ENCODE results near the gene SH3BGRL2. TPM values are rescaled to one million over a fixed set of nuclear protein-coding genes. Genes with fewer than 3 reads are reported as not detected.

The SH3BGRL2 gene
- total RNA-seq, 1 donor from 2014 or later: 40.0 TPM

DNA sequence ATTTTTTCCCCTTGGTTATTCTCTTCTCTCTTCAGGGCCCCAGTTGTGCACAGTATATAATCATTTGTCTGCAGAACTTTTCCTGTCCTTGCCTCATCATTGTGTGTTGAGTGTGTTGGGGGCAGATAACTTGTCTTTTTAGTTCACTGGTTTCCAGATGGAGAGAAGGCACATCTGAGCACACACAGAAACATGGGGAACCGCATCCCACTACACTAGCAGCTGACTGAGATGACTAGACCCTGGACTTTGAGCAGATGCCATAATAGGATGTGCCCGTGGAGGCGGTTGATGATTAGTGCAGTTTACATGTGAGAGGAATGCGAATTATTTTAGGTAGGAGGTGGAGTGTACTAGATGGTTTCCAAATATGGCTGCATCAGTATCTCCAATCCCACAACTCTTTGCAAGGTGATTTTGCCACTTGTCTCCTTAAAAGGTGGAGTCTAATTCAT is 26.5 kb upstream of the SH3BGRL2 start:
- no peak for DNase-seq (ENCODE audit: extremely low spot score, unreplicated experiment)
- Mint-ChIP-seq H3K4me1 (ENCODE audit: unreplicated experiment) (peaks cover 54% of the 10 kb centered on the region), H3K27ac (peak overlapping the region; percentile 81), H3K27me3 (no peaks in the 10 kb centered on the region), H3K4me3 (no peak overlapping the region), H3K36me3 (peaks cover 9% of the 10 kb centered on the region), H3K9me3 (no peaks in the 10 kb centered on the region)
- TF ChIP-seq CTCF (conservative IDR thresholded peaks at IDR 0.05): no peak

- no peak for DNase-seq (ENCODE audit: extremely low spot score, unreplicated experiment)
- Mint-ChIP-seq H3K27me3 (no peaks in the 10 kb centered on the region), H3K4me1 (ENCODE audit: unreplicated experiment) (peaks cover 49% of the 10 kb centered on the region), H3K4me3 (peak overlapping the region; percentile 26), H3K27ac (peak overlapping the region; percentile 81), H3K9me3 (no peaks in the 10 kb centered on the region), H3K36me3 (peaks cover 9% of the 10 kb centered on the region)
- no peak for TF ChIP-seq CTCF (conservative IDR thresholded peaks at IDR 0.05)
Observed at GRCh38 chr6:79605061-79605460, 26.1 kb upstream of the SH3BGRL2 start.

GRCh38 chr6:79605968-79606764 is 25.0 kb upstream of the SH3BGRL2 start:
- peak overlapping the region; percentile 41 for H3K27ac Mint-ChIP-seq
- no peaks in the 10 kb centered on the region for H3K9me3 Mint-ChIP-seq
- TF ChIP-seq CTCF (conservative IDR thresholded peaks at IDR 0.05): no peak
- no peak for DNase-seq (ENCODE audit: extremely low spot score, unreplicated experiment)
- no peaks in the 10 kb centered on the region for H3K27me3 Mint-ChIP-seq
- peaks cover 9% of the 10 kb centered on the region for H3K36me3 Mint-ChIP-seq
- no peak overlapping the region for H3K4me3 Mint-ChIP-seq
- H3K4me1 Mint-ChIP-seq (ENCODE audit: unreplicated experiment): peaks cover 42% of the 10 kb centered on the region

DNA sequence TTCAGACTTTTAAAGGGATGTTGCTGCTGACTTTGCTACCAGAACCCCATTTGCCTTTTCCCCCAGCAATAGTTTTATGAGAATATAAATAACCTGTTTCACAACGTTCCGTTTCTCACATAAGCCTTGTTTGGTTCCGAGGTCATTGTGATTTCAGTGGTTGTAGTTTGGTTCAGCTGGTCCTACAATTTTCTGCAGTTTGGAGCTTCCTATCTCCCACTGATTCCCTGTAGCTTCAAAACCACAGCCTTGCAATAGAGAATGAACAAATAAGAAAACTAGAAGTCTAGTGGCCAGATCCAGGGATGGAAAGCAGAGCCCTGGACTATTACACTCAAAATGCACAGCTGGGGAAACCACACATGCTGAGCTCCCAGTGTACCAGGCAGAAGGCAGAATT is 24.1 kb upstream of the SH3BGRL2 start:
- Mint-ChIP-seq H3K36me3 (peaks cover 9% of the 10 kb centered on the region), H3K9me3 (no peaks in the 10 kb centered on the region), H3K27ac (peak overlapping the region; percentile 7), H3K27me3 (no peaks in the 10 kb centered on the region), H3K4me1 (ENCODE audit: unreplicated experiment) (peaks cover 42% of the 10 kb centered on the region), H3K4me3 (no peak overlapping the region)
- no peak for TF ChIP-seq CTCF (conservative IDR thresholded peaks at IDR 0.05)
- DNase-seq (ENCODE audit: extremely low spot score, unreplicated experiment): no peak

DNA sequence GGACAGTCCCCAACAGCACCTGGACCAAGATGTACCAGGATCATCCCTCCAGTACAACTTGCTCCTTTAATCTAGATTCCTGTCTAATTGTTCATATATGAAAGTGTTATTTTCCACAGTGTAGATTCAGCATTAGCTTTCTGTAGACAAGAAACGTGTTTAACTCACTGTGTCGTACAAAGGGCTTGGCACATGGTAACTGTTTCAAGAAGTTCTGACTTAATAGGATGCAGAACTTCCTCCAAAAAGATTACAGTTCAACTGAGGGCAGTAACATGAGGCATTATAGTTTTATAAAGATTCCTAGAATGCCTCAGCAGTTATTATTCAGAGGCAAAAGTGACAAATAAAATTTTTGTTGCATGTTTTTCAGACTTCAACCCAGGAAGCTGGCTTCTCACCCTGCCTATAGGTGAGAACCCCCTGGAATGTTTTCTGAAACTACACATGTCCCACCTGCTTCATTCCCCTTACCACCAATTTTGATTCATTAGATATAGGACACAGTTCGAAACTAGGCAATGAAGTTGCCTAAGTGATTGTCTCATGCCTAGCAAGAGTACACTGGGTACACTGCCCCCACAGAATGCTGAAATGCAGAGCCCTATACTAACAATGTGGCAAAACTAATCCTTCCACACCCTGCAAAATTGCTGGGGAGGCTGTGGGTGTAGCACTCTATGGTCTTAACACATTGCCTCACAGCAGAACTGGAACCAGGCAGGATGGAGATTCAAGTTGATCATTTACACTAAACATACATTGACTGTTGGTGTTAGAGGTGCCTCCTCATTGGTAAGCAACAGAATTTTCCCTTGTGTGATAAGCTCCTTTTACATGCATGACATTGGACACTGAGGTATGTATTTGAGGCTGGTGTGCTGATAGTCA is 22.6 kb upstream of the SH3BGRL2 start:
- H3K4me1 Mint-ChIP-seq (ENCODE audit: unreplicated experiment): peaks cover 47% of the 10 kb centered on the region
- peak overlapping the region; percentile 59 for H3K4me3 Mint-ChIP-seq
- H3K9me3 Mint-ChIP-seq: no peaks in the 10 kb centered on the region
- H3K36me3 Mint-ChIP-seq: peaks cover 9% of the 10 kb centered on the region
- TF ChIP-seq CTCF (conservative IDR thresholded peaks at IDR 0.05): no peak
- H3K27ac Mint-ChIP-seq: peak overlapping the region; percentile 94
- no peaks in the 10 kb centered on the region for H3K27me3 Mint-ChIP-seq
- DNase-seq (ENCODE audit: extremely low spot score, unreplicated experiment): no peak

Measured in type B pancreatic cell (in vitro differentiated cells).